Smooth muscle cell (in vitro differentiated cells): ENCODE measurements around the gene NFX1. TPM values are rescaled to one million over a fixed set of nuclear protein-coding genes. Genes with fewer than 3 reads are reported as not detected.

Experiments used
- DNase-seq: peaks from one replicate; lab custom pipeline; 2025; ENCODE audit not compliant: unreplicated experiment; lab: John Stamatoyannopoulos, UW
- H2AFZ ChIP-seq: fragments of 200-600 bp; sonication (generic); 2 replicates; pipeline ENCODE4 v1.6.0; 2016; ENCODE audit warnings: antibody characterized with exemption, low read depth, mild to moderate bottlenecking
- H3F3A ChIP-seq: fragments of 200-600 bp; sonication (generic); 2 replicates; pipeline ENCODE4 v1.6.0; 2017; ENCODE audit warnings: antibody characterized with exemption, low read depth
- H3K27ac ChIP-seq: fragments of 200-600 bp; sonication (generic); 2 replicates; pipeline ENCODE4 v1.5.1; 2016; ENCODE audit warnings: low read depth, mild to moderate bottlenecking
- H3K27me3 ChIP-seq: fragments of 200-600 bp; sonication (generic); 2 replicates; pipeline ENCODE4 v1.6.1; 2016; ENCODE audit warnings: low read depth, mild to moderate bottlenecking
- H3K36me3 ChIP-seq: fragments of 200-600 bp; sonication (generic); 2 replicates; pipeline ENCODE4 v1.5.1; 2016; ENCODE audit warnings: low read depth
- H3K4me1 ChIP-seq: fragments of 200-600 bp; sonication (generic); 2 replicates; pipeline ENCODE4 v1.5.1; 2016; ENCODE audit warnings: low read depth
- H3K4me2 ChIP-seq: fragments of 200-600 bp; sonication (generic); 2 replicates; pipeline ENCODE4 v1.6.0; 2016; ENCODE audit warnings: mild to moderate bottlenecking
- H3K4me3 ChIP-seq: fragments of 200-600 bp; sonication (generic); 2 replicates; pipeline ENCODE4 v1.5.1; 2016; ENCODE audit warnings: mild to moderate bottlenecking
- H3K79me2 ChIP-seq: fragments of 200-600 bp; sonication (generic); 2 replicates; pipeline ENCODE4 v1.6.0; 2016; ENCODE audit warnings: low read depth, mild to moderate bottlenecking
- H3K9ac ChIP-seq: fragments of 200-600 bp; sonication (generic); 2 replicates; pipeline ENCODE4 v1.6.0; 2016; ENCODE audit warnings: low read depth
- H3K9me3 ChIP-seq: fragments of 200-600 bp; sonication (generic); replicated peaks from 2 replicates; pipeline ENCODE4 v1.5.1; 2016; ENCODE audit warnings: low read depth
- H4K20me1 ChIP-seq: fragments of 200-600 bp; sonication (generic); 2 replicates; pipeline ENCODE4 v1.6.0; 2016; ENCODE audit warnings: low read depth
- WGBS: methylation state at CpG from one replicate; pipeline ENCODE4 v1.1.7; 2016; ENCODE audit warnings: low lambda C conversion rate; 5-methylcytosine and 5-hydroxymethylcytosine counted together
- polyA plus RNA-seq: library from polyadenylated mRNA; unstranded; fragments of >200 nt; fragmentation: Nextera tagmentation; extraction: Ambion mirVana; gene quantifications from 2 replicates; pipeline ENCODE4 v1.2.1, GENCODE V29; 2016
- total RNA-seq: library from RNA; depleted of rRNA; stranded (reverse); fragments of >200 nt; gene quantifications from 2 replicates; pipeline ENCODE4 v1.2.3, GENCODE V29; 2014
- TF ChIP-seq, protein P1 (sequence below): fragments of 200-600 bp; sonication (generic); IDR thresholded peaks from 2 replicates; pipeline ENCODE4 v1.5.1; 2017; ENCODE audit warnings: borderline replicate concordance, mild to moderate bottlenecking, antibody characterized with exemption; ENCODE audit not compliant: insufficient read depth, poor library complexity, severe bottlenecking

NFX1 gene
- total and polyA plus RNA-seq, 2 experiments from 2014 or later = 19.3 to 22.8 TPM

DNA sequence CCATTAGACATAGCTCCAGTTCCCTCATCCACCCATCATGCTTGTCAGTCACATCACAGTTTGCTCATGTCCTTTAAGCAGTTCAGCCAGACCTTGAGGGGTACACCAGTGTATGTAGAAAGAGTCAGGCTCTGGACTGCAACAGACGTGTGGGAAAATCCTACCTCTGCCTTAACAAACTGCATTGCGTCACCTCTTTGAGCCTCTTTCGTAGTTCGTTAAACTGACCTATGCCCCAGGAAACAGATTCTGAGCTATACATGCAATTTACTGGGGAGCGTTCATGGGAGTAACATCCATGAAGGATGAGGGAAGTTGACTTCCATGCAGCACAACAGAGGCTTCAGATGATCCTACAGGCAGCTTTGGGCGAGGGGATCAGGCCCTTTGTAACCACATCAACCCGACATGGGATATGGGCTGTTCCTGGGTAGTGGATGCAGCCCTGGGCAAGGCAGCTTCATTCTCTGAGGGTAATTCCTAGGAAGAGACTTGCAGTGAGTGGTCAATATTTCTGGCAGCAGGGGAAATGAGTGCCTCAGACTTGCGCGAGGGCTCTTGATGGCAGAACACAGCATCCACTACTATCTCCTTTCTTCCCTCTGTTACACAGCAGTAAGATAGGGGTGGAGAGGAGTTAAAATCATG, 46.1 kb upstream of the NFX1 start:
- Histone ChIP-seq H3K4me1 (no peaks in the 10 kb centered on the region), H2AFZ (no peak overlapping the region), H3K4me3 (no peak overlapping the region), H3K36me3 (no peaks in the 10 kb centered on the region), H3K27ac (no peak overlapping the region), H3K4me2 (no peak overlapping the region), H3K79me2 (no peaks in the 10 kb centered on the region), H4K20me1 (no peaks in the 10 kb centered on the region), H3F3A (no peaks in the 10 kb centered on the region), H3K27me3 (no peaks in the 10 kb centered on the region), H3K9ac (no peak overlapping the region), H3K9me3 (no peaks in the 10 kb centered on the region)
- DNase-seq = no peak
- TF ChIP-seq, protein P1, sequence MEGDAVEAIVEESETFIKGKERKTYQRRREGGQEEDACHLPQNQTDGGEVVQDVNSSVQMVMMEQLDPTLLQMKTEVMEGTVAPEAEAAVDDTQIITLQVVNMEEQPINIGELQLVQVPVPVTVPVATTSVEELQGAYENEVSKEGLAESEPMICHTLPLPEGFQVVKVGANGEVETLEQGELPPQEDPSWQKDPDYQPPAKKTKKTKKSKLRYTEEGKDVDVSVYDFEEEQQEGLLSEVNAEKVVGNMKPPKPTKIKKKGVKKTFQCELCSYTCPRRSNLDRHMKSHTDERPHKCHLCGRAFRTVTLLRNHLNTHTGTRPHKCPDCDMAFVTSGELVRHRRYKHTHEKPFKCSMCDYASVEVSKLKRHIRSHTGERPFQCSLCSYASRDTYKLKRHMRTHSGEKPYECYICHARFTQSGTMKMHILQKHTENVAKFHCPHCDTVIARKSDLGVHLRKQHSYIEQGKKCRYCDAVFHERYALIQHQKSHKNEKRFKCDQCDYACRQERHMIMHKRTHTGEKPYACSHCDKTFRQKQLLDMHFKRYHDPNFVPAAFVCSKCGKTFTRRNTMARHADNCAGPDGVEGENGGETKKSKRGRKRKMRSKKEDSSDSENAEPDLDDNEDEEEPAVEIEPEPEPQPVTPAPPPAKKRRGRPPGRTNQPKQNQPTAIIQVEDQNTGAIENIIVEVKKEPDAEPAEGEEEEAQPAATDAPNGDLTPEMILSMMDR = no peak
- WGBS = 93% methylated on average over 9 of the region's 9 CpGs

DNA sequence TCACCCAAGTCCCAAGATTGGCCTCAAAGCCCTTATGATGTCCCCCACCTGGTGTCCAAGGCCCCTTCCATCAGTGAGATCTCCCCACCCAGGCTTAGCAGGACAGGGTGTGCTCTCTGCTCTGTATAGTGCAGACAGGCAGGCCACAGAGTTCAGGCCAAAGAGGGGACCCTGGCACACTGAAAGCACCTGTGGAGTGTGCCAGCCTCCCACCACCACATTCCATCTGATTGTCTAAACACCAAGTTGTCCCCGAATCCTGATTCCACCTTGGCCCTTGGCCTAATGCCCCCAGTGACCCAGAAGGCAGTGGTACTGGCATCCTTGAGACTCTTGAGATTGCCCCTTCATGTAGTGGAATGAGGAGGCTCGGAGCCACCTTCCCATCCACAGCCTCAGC, 45.0 kb upstream of the NFX1 start:
- WGBS = 94% methylated on average over 2 of the region's 2 CpGs
- Histone ChIP-seq H3K4me3 (no peak overlapping the region), H4K20me1 (no peaks in the 10 kb centered on the region), H3F3A (no peaks in the 10 kb centered on the region), H3K9ac (no peak overlapping the region), H3K79me2 (no peaks in the 10 kb centered on the region), H3K4me1 (no peaks in the 10 kb centered on the region), H3K27me3 (no peaks in the 10 kb centered on the region), H3K4me2 (no peak overlapping the region), H3K9me3 (no peaks in the 10 kb centered on the region), H3K27ac (no peak overlapping the region), H3K36me3 (no peaks in the 10 kb centered on the region), H2AFZ (no peak overlapping the region)
- TF ChIP-seq, protein P1 = no peak
- no peak for DNase-seq

DNA sequence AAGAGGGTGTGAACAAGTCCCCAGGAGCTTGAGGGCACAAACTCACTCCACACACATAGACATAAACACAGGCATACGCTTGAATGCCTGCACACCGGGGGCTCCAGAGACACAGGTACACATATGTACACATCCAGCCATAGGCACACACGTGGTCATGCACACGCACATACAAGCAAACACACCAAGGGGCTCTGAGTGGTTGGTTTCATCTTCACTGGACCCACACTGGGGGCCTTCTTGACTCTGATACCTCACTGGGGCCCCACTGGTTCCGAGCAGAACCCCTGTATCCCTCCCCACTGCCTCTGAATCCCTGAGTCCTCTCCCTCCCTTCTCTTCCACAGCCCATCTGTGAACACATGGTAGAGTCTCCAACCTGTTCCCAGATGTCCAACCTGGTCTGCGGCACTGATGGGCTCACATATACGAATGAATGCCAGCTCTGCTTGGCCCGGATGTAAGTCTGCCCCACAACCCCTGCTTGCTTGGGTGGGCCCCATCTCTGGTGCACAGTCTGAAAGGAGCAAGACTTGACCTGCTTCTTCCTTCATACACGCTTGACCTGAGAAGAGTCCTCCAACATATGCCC, 44.0 kb upstream of the NFX1 start:
- Histone ChIP-seq H3K27me3 (no peaks in the 10 kb centered on the region), H3K36me3 (no peaks in the 10 kb centered on the region), H3K9ac (no peak overlapping the region), H3K79me2 (no peaks in the 10 kb centered on the region), H3K27ac (no peak overlapping the region), H4K20me1 (no peaks in the 10 kb centered on the region), H3K4me3 (no peak overlapping the region), H3K4me1 (no peaks in the 10 kb centered on the region), H3K4me2 (no peak overlapping the region), H3K9me3 (no peaks in the 10 kb centered on the region), H3F3A (no peaks in the 10 kb centered on the region), H2AFZ (no peak overlapping the region)
- no peak for DNase-seq
- WGBS = 94% methylated on average over 9 of the region's 9 CpGs
- TF ChIP-seq, protein P1 = no peak

DNA sequence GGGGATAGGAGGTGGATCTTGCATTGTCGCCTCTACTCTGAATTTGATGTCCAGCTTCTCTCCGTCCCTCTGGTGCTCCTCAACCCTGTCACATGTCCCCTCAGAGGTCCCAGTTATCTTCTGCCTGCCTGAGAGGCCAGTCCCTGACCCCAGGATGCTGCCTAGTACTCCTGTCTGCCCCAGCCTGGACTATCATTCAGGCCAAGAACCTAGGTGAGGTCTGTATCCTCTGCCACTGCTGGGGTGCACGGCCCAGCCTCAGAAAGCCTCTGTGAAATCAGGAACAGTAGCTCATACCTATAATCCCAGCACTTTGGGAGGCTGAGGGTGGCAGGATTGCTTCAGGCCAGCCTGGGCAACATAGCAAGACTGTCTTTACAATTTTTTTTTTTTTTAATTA, 41.7 kb upstream of the NFX1 start:
- no peak overlapping the region for H3K27ac ChIP-seq
- WGBS = 98% methylated on average over 3 of the region's 3 CpGs
- H3K9ac ChIP-seq = no peak overlapping the region
- H3K79me2 ChIP-seq = no peaks in the 10 kb centered on the region
- H3K36me3 ChIP-seq = no peaks in the 10 kb centered on the region
- H3K4me3 ChIP-seq = no peak overlapping the region
- H2AFZ ChIP-seq = no peak overlapping the region
- H3F3A ChIP-seq = no peaks in the 10 kb centered on the region
- no peaks in the 10 kb centered on the region for H3K27me3 ChIP-seq
- no peaks in the 10 kb centered on the region for H3K9me3 ChIP-seq
- TF ChIP-seq, protein P1 = no peak
- no peaks in the 10 kb centered on the region for H3K4me1 ChIP-seq
- DNase-seq = no peak
- H3K4me2 ChIP-seq = no peak overlapping the region
- H4K20me1 ChIP-seq = no peaks in the 10 kb centered on the region
